ENCODE data around the gene SDK1.
"Not testable (repeated sequence)": the region's sequence is repeated elsewhere in the genome, so short reads cannot be mapped to it uniquely, and the experiment has no call there.

DNA sequence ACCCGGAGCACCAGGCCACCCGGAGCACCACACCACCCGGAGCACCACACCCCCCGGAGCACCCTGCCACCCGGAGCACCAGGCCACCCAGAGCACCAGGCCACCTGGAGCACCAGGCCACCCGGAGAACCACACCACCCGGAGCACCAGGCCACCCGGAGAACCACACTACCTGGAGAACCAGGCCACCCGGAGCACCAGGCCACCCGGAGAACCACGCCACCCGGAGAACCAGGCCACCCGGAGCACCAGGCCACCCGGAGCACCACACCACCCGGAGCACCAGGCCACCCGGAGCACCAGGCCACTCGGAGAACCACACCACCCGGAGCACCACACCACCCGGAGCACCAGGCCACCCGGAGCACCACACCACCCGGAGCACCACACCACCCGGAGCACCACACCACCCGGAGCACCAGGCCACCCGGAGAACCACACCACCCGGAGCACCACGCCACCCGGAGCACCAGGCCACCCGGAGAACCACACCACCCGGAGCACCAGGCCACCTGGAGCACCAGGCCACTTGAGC is 916.1 kb downstream of the SDK1 start:
- not testable (repeated sequence) for TF ChIP-seq POLR2A, CTCF (IDR thresholded peaks at IDR 0.05)
